ENCODE data around the gene C2CD2. TPM values are rescaled to one million over a fixed set of nuclear protein-coding genes. Genes with fewer than 3 reads are reported as not detected.

Gene C2CD2
- total RNA-seq, 6 donors from 2014 or later, result 9.6 to 34.6 (median 22.0) TPM

DNA sequence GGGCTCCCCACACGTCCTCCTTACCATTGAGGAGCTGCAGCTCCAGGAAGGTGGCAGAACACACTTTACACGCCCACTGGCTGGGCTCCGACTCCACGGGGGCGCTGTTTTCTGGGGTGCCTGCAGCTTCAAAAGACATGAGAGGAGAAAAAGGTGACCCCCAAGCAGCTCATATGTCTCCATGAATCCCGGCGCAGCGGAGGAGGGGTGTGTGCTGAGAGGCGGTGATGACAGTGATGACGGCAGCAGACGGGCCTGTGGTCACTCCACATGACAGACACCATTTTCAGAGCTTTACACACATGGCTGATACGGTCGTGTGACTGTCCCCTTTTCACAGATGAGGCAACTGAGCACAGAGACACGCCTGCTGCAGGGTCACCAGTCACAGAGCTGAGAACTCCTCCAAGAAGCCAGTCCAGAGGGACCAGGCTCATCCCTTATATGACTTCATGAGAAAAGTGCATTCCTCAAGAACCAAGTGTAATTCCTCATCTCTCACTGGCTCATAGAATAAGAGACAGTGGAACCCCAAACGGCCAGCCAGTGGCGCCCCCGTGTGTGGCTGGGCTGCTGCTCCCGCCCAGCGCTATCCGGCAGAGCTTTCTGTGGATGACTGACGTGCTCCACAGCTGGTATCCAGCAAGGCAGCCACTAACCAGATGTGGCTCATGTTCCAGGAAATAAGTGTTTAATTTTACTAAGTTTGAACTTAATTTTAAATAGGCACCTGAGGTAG is 106.6 kb downstream of the C2CD2 start:
- WGBS, 2 donors, result 87 to 91% methylated on average over 16 to 21 of the region's 21 CpGs
- H3K27ac ChIP-seq, result no peak overlapping the region
- DNase-seq (no peak), ATAC-seq (ENCODE audit: low FRiP score in 2 of 2) (peak in 1 of 2 donors; percentile 19)
- peaks cover 0 to 12% (median 4%) of the 10 kb centered on the region in 4 donors for H3K36me3 ChIP-seq
- no peak for TF ChIP-seq POLR2A (IDR thresholded peaks at IDR 0.05)
- no peak for TF ChIP-seq POLR2AphosphoS5 (IDR thresholded peaks at IDR 0.05)
- TF ChIP-seq, protein P1, sequence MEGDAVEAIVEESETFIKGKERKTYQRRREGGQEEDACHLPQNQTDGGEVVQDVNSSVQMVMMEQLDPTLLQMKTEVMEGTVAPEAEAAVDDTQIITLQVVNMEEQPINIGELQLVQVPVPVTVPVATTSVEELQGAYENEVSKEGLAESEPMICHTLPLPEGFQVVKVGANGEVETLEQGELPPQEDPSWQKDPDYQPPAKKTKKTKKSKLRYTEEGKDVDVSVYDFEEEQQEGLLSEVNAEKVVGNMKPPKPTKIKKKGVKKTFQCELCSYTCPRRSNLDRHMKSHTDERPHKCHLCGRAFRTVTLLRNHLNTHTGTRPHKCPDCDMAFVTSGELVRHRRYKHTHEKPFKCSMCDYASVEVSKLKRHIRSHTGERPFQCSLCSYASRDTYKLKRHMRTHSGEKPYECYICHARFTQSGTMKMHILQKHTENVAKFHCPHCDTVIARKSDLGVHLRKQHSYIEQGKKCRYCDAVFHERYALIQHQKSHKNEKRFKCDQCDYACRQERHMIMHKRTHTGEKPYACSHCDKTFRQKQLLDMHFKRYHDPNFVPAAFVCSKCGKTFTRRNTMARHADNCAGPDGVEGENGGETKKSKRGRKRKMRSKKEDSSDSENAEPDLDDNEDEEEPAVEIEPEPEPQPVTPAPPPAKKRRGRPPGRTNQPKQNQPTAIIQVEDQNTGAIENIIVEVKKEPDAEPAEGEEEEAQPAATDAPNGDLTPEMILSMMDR (IDR thresholded peaks at IDR 0.05), result no peak
- no peak for TF ChIP-seq EP300 (IDR thresholded peaks at IDR 0.05)
- no peaks in the 10 kb centered on the region for H3K27me3 ChIP-seq
- H3K9me3 ChIP-seq, result no peaks in the 10 kb centered on the region
- H3K4me1 ChIP-seq, result no peaks in the 10 kb centered on the region
- no peak overlapping the region for H3K4me3 ChIP-seq

DNA sequence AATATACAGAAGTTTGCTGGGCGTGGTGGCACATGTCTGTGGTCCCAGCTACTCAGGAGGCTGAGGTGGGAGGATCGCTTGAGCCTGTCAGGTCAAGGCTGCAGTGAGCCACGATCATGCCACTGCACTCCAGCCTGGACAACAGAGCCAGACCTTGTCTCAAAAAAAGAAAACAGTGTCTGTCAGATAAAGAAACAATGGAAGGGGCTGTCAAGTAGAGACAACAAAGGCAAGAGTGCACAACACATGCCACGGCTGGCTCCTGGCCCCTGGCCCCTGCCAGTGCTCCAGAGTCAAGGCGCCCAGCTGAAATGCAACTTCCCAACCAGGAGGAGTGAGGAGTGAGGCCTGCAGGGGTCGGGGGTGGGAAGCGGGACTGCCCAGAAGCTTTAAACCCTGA is 107.3 kb downstream of the C2CD2 start:
- H3K36me3 ChIP-seq, result peaks cover 0 to 12% (median 1%) of the 10 kb centered on the region in 4 donors
- H3K4me3 ChIP-seq, result no peak overlapping the region

DNA sequence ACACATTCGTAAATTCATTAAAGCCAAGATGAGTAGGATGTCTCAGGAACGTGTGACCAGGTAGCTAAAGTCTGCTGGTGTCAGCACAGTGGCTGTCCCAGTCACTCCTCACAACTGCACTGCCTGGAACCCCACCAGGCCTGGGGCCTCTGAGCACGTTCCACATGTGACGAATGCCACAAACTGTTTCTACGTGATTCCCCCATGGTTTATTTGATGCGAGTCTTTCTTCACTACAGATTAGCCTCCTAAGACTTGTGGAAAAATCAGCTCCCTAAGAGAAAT is 107.8 kb downstream of the C2CD2 start:
- Histone ChIP-seq H3K36me3 (peaks cover 0 to 12% (median 1%) of the 10 kb centered on the region in 4 donors), H3K4me1 (no peaks in the 10 kb centered on the region), H3K9me3 (peaks cover 0 to 2% (median 0%) of the 10 kb centered on the region in 4 donors), H3K27ac (no peak overlapping the region), H3K27me3 (no peaks in the 10 kb centered on the region), H3K4me3 (no peak overlapping the region)
- no peak for TF ChIP-seq EP300 (IDR thresholded peaks at IDR 0.05)
- TF ChIP-seq, protein P1 (IDR thresholded peaks at IDR 0.05), result no peak
- TF ChIP-seq POLR2A (IDR thresholded peaks at IDR 0.05), result no peak
- no peak for TF ChIP-seq POLR2AphosphoS5 (IDR thresholded peaks at IDR 0.05)
- DNase-seq, result no peak
- 89 to 93% methylated on average over 6 of the region's 6 CpGs for WGBS, 2 donors
- no peak for ATAC-seq (ENCODE audit: low FRiP score in 2 of 2)

More for the DNA sequence above, 107.3 kb downstream of the C2CD2 start:
- Histone ChIP-seq H3K27ac (no peak overlapping the region), H3K9me3 (no peaks in the 10 kb centered on the region), H3K27me3 (no peaks in the 10 kb centered on the region), H3K4me1 (no peaks in the 10 kb centered on the region)
- 90 to 92% methylated on average over 7 of the region's 7 CpGs for WGBS, 2 donors
- no peak for DNase-seq
- TF ChIP-seq EP300 (IDR thresholded peaks at IDR 0.05) (no peak), POLR2AphosphoS5 (IDR thresholded peaks at IDR 0.05) (no peak), POLR2A (IDR thresholded peaks at IDR 0.05) (no peak)
- TF ChIP-seq, protein P1 (IDR thresholded peaks at IDR 0.05), result no peak
- ATAC-seq (ENCODE audit: low FRiP score in 2 of 2), result no peak

DNA sequence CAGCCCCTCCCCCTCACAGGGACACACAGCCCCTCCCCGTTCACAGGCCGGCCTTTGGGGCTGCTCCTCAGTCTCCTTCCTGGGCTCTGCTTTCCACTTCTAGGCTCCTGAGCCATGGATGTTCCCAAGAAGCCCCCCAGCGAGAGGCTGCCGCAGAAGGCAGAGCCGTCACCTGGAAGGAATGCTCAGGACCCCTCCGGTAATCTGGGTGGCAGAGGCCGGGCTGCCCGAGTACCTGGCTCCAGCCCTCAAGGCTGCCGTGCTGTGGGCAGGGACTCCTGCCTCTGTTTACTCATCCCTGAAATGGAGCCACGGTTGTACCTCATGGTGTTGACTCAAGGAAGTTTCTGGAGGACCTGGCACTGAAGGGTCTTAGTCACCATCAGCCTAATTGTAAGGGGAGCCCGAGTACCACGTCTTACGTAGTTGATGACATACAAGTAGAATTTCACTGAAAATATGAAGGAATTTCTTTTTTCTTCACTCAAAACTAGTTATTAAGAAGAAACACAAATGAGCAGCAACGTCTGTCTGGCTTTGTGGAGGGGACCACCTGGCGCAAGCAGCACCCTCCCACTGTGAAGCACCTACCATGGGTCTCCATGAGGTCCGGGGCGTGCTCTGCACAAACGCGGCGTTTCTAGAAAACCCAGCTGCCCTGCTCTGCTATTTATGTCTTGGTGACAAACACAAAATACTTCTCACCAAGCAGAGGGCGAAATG is 108.3 kb downstream of the C2CD2 start:
- DNase-seq, result no peak
- Histone ChIP-seq H3K36me3 (peaks cover 0 to 12% (median 1%) of the 10 kb centered on the region in 4 donors), H3K9me3 (peaks cover 0 to 7% (median under 1%) of the 10 kb centered on the region in 4 donors), H3K27ac (no peak overlapping the region), H3K27me3 (no peaks in the 10 kb centered on the region), H3K4me3 (no peak overlapping the region), H3K4me1 (no peaks in the 10 kb centered on the region)
- no peak for ATAC-seq (ENCODE audit: low FRiP score in 2 of 2)
- no peak for TF ChIP-seq POLR2A (IDR thresholded peaks at IDR 0.05)
- 91 to 93% methylated on average over 12 to 21 of the region's 21 CpGs for WGBS, 2 donors

DNA sequence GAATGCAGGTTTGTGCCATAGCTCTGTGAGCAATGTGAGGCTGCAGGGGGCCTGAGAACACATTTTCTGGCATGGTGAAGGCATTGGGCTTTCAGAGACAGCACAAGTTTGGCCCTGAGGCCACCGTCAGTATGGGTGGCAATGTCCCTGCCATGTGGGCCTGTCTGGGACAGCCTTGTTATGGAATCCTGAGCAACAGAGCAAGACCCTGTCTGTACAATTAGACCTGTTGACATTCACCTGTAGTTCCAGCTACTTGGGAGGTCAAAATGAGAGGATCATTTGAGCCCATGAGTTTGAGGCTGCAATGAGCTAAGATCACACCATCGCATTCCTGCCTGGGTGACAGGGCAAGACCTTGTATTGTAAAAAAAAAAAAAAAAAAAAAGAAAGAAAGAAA is 110.2 kb downstream of the C2CD2 start:
- WGBS, 2 donors, result 100% methylated on average over 2 of the region's 2 CpGs
- Histone ChIP-seq H3K4me1 (no peaks in the 10 kb centered on the region), H3K27me3 (no peaks in the 10 kb centered on the region), H3K36me3 (peaks cover 0 to 22% (median 7%) of the 10 kb centered on the region in 4 donors), H3K27ac (no peak overlapping the region), H3K9me3 (peaks cover 0 to 8% (median 1%) of the 10 kb centered on the region in 4 donors), H3K4me3 (no peak overlapping the region)
- TF ChIP-seq, protein P1 (IDR thresholded peaks at IDR 0.05), result no peak
- TF ChIP-seq POLR2AphosphoS5 (IDR thresholded peaks at IDR 0.05) (no peak), POLR2A (IDR thresholded peaks at IDR 0.05) (no peak), EP300 (IDR thresholded peaks at IDR 0.05) (no peak)
- DNase-seq (no peak), ATAC-seq (ENCODE audit: low FRiP score in 2 of 2) (no peak)
